PC-3 (cell line): Measurements from ENCODE around the gene NUDT15.

Source experiments
- EZH2phosphoT487 ChIP-seq: fragments of 300-600 bp; sonication (generic); IDR thresholded peaks from 2 replicates; pipeline ENCODE4 v1.6.1; 2018; ENCODE audit warnings: mild to moderate bottlenecking, antibody characterized with exemption, low read length, borderline replicate concordance
- TF ChIP-seq, protein P1 (sequence below): fragments of 300-600 bp; sonication (generic); conservative IDR thresholded peaks from 2 replicates; pipeline ENCODE4 v1.5.1; 2017; ENCODE audit warnings: antibody characterized with exemption, low read depth, mild to moderate bottlenecking, low read length

DNA sequence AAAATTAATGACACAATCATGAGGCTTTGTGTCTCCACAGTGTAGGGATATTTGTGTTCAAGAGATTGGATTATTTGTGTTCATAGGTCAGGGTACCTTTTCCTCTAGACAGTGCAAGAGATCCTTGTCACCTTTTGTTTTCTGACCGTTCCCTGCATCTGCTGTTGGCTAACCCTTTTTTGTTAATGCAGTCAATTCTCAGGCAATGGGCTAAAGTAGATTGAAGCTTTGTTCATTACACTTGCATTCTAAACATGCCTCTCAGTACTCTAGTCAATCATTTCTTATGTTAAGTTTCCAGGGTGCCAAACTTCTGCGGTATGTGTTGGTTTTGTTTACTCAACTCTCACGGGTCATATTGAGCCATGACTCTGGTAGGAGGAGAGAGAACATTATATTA lies 59.1 kb downstream of the NUDT15 start:
- TF ChIP-seq, protein P1, sequence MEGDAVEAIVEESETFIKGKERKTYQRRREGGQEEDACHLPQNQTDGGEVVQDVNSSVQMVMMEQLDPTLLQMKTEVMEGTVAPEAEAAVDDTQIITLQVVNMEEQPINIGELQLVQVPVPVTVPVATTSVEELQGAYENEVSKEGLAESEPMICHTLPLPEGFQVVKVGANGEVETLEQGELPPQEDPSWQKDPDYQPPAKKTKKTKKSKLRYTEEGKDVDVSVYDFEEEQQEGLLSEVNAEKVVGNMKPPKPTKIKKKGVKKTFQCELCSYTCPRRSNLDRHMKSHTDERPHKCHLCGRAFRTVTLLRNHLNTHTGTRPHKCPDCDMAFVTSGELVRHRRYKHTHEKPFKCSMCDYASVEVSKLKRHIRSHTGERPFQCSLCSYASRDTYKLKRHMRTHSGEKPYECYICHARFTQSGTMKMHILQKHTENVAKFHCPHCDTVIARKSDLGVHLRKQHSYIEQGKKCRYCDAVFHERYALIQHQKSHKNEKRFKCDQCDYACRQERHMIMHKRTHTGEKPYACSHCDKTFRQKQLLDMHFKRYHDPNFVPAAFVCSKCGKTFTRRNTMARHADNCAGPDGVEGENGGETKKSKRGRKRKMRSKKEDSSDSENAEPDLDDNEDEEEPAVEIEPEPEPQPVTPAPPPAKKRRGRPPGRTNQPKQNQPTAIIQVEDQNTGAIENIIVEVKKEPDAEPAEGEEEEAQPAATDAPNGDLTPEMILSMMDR, result no peak
- TF ChIP-seq EZH2phosphoT487, result no peak
